Limb (tissue), 2 donors: Measurements from ENCODE around the gene FUT2.
A peak's percentile ranks its signal among the peaks of the same experiment; 100 is the strongest.

Source experiments
- DNase-seq, 2 donors: peaks; one replicate each; pipeline ENCODE4 v3.0.0-alpha.2; 2016; ENCODE audit errors: extremely low spot score in 2 of 2

The FUT2 gene

DNA sequence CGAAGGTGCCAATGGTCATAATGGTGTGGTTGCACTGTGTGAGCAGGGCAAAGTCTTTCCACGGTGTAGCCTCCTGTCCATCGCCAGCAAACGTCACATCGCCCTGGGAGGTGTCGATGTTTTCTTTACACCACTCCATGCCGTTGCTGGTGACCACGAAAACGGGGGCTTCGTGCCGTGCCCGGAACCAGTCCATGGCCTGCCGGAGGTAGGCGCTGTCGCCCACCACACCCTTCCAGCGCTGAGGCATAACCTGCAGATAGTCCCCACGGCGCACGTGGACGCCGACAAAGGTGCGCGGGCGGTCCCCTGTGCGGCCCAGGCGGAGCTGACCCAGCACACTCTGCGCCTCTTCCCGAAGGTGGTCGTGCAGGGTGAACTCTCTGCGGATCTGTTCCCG, 54.6 kb downstream of the FUT2 start:
- DNase-seq, result no peak

DNA sequence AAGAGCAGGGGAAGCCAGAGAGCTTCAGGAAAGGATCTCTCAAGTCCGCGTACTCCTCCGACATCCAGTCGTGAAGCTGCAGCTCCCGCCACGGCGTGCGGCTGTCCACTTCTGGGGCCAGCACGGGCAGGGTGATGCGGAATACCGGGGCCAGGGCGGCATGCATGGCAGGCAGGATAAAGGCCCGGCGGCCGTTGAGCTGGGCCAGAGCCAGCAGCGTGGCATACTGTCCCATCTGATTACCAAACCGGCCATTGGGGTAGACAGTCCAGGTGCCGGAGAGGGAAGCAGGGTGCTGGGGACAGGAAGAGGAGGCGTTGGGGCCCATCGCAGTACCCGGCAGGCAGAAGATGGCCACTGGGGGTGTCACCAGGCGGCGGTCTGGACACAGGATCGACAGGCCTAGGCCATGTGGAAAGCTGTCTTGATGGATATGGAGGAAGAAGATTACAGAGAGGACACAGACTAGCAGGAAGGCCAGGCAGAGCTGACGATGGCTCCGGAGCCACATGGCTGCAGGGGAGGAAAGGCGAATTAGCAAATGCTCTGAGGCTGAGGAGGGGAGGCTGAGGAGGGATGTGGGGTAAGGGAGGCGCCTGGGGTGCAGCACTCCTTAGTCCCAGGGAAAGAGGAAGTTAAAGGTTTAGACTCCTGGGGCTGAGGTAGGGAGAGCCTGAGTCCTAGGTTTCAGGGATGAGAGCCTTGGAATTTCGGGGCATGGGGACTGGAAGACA, 55.2 kb downstream of the FUT2 start:
- DNase-seq, result no peak

DNA sequence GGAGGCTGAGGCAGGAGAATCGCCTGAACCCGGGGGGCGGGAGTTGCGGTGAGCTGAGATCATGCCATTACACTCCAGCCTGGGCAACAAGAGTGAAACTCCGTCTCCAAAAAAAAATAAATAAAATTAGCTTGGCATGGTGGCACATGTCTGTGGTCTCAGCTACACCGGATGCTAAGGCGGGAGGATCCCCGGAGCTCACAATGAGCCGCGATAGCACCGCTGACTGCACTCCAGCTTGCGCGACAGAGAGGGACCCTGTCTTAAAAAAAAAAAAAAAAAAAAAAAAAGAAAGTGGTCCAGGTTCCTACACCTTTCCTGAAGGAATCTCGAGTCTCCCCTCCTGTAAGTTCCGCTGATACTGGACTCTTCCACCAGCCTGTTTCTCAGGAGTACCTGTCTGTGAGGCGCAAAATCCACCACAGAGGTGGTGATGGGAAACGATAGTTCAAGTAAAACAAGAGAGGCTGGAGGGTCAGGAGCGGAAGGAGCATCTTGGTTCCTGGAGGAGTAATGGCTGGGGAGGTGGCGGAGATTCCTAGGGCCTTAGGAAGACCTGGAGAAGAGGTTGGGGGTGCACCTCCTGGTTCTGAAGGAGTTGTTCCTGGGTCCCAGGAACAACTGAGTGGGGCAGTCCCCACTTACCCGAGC, 56.2 kb downstream of the FUT2 start:
- DNase-seq, result no peak

DNA sequence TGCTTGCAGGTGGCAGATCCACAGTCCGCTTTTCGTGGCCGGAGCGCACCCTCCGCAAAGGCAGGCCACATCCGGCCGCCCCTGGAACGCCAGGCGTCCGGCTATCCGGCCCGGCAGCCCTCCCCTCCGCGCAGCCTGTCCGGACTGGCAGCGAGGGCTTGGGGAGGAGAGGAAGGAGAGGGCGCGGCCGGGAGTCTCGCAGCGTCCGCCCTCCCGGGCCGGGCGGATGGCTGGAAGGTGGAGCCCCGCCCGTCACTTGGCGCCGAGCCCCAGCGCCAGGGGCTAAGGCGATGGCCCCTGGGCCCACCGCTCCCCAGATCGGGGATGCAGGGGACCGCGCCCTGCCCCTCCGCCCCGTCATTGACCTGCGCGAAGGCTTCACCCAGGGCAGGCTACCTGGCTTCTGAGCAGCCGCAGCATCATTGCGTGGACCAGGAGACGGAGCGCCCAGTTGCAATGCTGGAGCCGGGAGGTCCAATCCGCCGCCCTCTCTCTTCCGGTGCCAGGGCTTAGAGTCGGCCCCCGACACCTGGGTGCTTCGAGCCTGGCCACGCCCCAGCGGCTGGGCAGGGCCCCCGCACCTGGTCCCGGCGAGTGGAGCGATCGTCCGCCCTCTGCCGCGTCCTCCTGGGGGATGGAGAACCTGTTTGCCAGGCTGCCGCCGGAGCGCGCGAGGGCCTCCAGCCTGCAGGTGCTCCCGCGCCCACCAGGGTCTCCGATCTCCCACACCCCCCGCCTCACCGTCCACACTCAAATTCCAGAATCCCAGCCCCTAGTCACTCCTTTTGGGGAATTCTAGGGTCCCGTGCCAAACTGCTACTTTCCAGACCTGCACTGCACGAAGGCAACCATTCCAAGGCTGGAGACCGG, 57.0 kb downstream of the FUT2 start, which contains the start of gene FUT1:
Gene FUT1, minus strand, starts transcription at position 146 of the 870 bp plus-strand sequence. CDS start 1,360 bp downstream, outside the sequence.
- DNase-seq, result peak in 1 of 2 donors; percentile 67

DNA sequence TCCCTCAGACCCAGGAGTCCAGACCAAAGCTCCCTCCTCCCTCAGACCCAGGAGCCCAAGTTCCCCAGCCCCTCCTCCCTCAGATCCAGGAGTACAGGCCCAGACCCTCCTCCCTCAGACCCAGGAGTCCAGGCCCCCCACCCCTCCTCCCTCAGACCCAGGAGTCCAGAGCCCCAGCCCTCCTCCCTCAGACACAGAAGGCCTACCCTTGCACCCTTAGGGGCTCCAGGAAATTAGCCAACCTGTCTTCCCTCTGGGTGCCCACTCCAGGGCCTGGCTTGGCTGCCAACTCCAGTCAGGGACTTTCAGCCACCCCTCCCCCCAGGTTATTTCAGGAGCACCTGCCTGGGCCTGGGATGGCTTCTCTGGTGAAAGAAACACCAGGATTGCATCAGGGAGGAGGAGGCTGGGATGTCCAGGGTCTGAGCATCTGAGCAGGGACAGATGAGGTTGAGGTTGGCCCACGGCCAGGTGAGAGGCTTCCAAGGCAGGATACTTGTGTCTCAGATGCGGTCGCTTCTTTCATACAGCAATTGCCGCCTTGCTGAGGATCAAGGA, 59.4 kb downstream of the FUT2 start, which contains the start of gene FGF21:
Gene FGF21, plus strand, starts transcription at position 441 of the 558 bp plus-strand sequence. CDS start 713 bp downstream, outside the sequence.
- no peak for DNase-seq
